ENCODE results near the gene TBCK.
"Not testable (repeated sequence)": the region's sequence is repeated elsewhere in the genome, so short reads cannot be mapped to it uniquely, and the experiment has no call there.

DNA sequence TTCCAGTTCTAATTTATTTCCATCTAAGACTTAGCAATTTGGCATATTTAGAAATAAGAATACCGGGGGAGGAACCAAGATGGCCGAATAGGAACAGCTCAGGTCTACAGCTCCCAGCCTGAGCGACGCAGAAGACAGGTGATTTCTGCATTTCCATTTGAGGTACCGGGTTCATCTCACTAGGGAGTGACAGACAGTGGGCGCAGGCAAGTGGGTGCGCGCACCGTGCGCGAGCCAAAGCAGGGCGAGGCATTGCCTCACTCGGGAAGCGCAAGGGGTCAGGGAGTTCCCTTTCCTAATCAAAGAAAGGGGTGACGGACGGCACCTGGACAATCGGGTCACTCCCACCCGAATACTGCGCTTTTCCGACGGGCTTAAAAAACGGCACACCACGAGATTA, 102.7 kb downstream of the TBCK start:
- TF ChIP-seq, protein P1, sequence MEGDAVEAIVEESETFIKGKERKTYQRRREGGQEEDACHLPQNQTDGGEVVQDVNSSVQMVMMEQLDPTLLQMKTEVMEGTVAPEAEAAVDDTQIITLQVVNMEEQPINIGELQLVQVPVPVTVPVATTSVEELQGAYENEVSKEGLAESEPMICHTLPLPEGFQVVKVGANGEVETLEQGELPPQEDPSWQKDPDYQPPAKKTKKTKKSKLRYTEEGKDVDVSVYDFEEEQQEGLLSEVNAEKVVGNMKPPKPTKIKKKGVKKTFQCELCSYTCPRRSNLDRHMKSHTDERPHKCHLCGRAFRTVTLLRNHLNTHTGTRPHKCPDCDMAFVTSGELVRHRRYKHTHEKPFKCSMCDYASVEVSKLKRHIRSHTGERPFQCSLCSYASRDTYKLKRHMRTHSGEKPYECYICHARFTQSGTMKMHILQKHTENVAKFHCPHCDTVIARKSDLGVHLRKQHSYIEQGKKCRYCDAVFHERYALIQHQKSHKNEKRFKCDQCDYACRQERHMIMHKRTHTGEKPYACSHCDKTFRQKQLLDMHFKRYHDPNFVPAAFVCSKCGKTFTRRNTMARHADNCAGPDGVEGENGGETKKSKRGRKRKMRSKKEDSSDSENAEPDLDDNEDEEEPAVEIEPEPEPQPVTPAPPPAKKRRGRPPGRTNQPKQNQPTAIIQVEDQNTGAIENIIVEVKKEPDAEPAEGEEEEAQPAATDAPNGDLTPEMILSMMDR (IDR thresholded peaks at IDR 0.05) = not testable (repeated sequence)
- TF ChIP-seq POLR2A (IDR thresholded peaks at IDR 0.05) = not testable (repeated sequence)
